Uterus (tissue), 2 donors: ENCODE measurements around the gene CST6.

Source experiments
- CTCF ChIP-seq, 4 experiments: fragments of 200-600 bp in 2 of 4; fragments of 450-650 bp in 2 of 4; sonication (generic) in 2 of 4; IDR thresholded peaks; one replicate each; pipeline ENCODE4 v1.5.1; 2016 to 2019; ENCODE audit warnings: antibody characterized with exemption in 4 of 4, mild to moderate bottlenecking in 2 of 4, moderate library complexity in 1 of 4
- POLR2A ChIP-seq, 2 donors: fragments of 450-650 bp; IDR thresholded peaks; one replicate each; pipeline ENCODE4 v1.6.1; 2016; ENCODE audit warnings: antibody characterized with exemption in 2 of 2, mild to moderate bottlenecking in 1 of 2, moderate library complexity in 1 of 2

GRCh38 chr11:65975771-65976170 is 36.0 kb upstream of the CST6 start:
- no peak for TF ChIP-seq CTCF (IDR thresholded peaks at IDR 0.05)
- no peak for TF ChIP-seq POLR2A (IDR thresholded peaks at IDR 0.05)
